Glutamatergic neuron (in vitro differentiated cells): ENCODE data around the gene PHF10. TPM values are rescaled to one million over a fixed set of nuclear protein-coding genes. Genes with fewer than 3 reads are reported as not detected.
"Not testable (repeated sequence)": the region's sequence is repeated elsewhere in the genome, so short reads cannot be mapped to it uniquely, and the experiment has no call there.

Experiments used
- DNase-seq: peaks from one replicate; pipeline ENCODE4 v3.0.0; 2022
- H3K27ac Mint-ChIP-seq: one replicate; pipeline ENCODE4 v1.8.0; 2020; ENCODE audit warnings: mild to moderate bottlenecking, mixed read lengths, inconsistent platforms; ENCODE audit not compliant: unreplicated experiment
- H3K27me3 Mint-ChIP-seq: one replicate; pipeline ENCODE4 v1.8.0; 2020; ENCODE audit warnings: mild to moderate bottlenecking, moderate library complexity, mixed read lengths, inconsistent platforms; ENCODE audit not compliant: unreplicated experiment
- H3K36me3 Mint-ChIP-seq: one replicate; pipeline ENCODE4 v1.8.0; 2020; ENCODE audit warnings: mild to moderate bottlenecking, mixed read lengths, inconsistent platforms; ENCODE audit not compliant: unreplicated experiment
- H3K4me1 Mint-ChIP-seq: one replicate; pipeline ENCODE4 v1.8.0; 2020; ENCODE audit warnings: mild to moderate bottlenecking, low read depth, mixed read lengths, inconsistent platforms; ENCODE audit not compliant: unreplicated experiment
- H3K4me3 Mint-ChIP-seq: one replicate; pipeline ENCODE4 v1.8.0; 2020; ENCODE audit warnings: mild to moderate bottlenecking, mixed read lengths, inconsistent platforms; ENCODE audit not compliant: unreplicated experiment
- H3K9me3 Mint-ChIP-seq: one replicate; pipeline ENCODE4 v1.8.0; 2020; ENCODE audit warnings: mild to moderate bottlenecking, moderate library complexity, mixed read lengths, inconsistent platforms; ENCODE audit not compliant: unreplicated experiment
- CTCF ChIP-seq: fragments of 200-600 bp; sonication (generic); IDR thresholded peaks from one replicate; pipeline ENCODE4 v1.5.0; 2021; ENCODE audit not compliant: partially characterized antibody, unreplicated experiment
- total RNA-seq: library from RNA; stranded (reverse); fragmentation: NEBNext Ultra II Directional; extraction: Animal tissue kit (Norgen Biotek cat#: 25700); gene quantifications from one replicate; pipeline ENCODE4 v1.2.1, GENCODE V29; 2021; ENCODE audit not compliant: unreplicated experiment

Gene PHF10
- total RNA-seq, 1 donor from 2014 or later, result 21.2 TPM

GRCh38 chr6:169701954-169702839 is 22.1 kb downstream of the PHF10 start, which contains the start of the genes C6orf120 and WDR27:
Gene C6orf120, plus strand, starts transcription at chr6:169702126. Its CDS starts 334 bp downstream, at chr6:169702460.
Gene WDR27, minus strand, starts transcription at chr6:169702029. Its CDS starts 13,024 bp downstream, at chr6:169689005.
- Mint-ChIP-seq H3K27me3 (no peaks in the 10 kb centered on the region), H3K27ac (peak within 1 kb of the TSS; percentile 73), H3K36me3 (no peaks in the 10 kb centered on the region), H3K4me3 (peak within 1 kb of the TSS; percentile 91), H3K4me1 (no peaks in the 10 kb centered on the region), H3K9me3 (peaks cover 6% of the 10 kb centered on the region)
- TF ChIP-seq CTCF, result no peak
- DNase-seq, result peak; percentile 97

GRCh38 chr6:169701311-169701953 is 22.9 kb downstream of the PHF10 start:
- DNase-seq, result peak; percentile 50
- TF ChIP-seq CTCF, result no peak
- no peak overlapping the region for H3K27ac Mint-ChIP-seq
- H3K36me3 Mint-ChIP-seq, result no peaks in the 10 kb centered on the region
- peak overlapping the region; percentile 91 for H3K4me3 Mint-ChIP-seq
- H3K9me3 Mint-ChIP-seq, result peaks cover 6% of the 10 kb centered on the region
- H3K4me1 Mint-ChIP-seq, result no peaks in the 10 kb centered on the region
- no peaks in the 10 kb centered on the region for H3K27me3 Mint-ChIP-seq

DNA sequence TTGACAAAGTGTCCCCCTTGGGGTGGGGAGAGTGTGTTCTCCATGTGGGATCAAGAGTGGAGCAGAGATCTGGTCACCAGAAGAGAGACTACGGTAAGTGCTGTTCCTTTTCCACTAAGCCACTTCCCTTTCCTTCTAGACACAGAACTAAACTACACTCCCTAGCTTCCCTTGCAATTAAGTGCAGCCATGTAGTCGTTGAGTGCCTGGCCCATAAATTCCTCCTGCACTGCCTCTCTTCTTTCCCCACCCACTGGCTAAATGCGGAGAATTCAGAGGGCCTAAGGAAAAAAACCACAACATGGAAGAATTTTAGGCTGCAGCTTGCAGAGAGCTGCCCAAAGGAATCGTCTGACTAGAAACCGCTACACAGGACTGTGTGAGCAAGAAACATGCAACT is 24.0 kb downstream of the PHF10 start:
- H3K27me3 Mint-ChIP-seq, result no peaks in the 10 kb centered on the region
- no peaks in the 10 kb centered on the region for H3K4me1 Mint-ChIP-seq
- no peak for TF ChIP-seq CTCF
- H3K27ac Mint-ChIP-seq, result no peak overlapping the region
- DNase-seq, result no peak
- H3K9me3 Mint-ChIP-seq, result peaks cover 6% of the 10 kb centered on the region
- H3K4me3 Mint-ChIP-seq, result peak overlapping the region; percentile 30
- H3K36me3 Mint-ChIP-seq, result no peaks in the 10 kb centered on the region

GRCh38 chr6:169697115-169697514 is 27.2 kb downstream of the PHF10 start:
- H3K4me3 Mint-ChIP-seq, H3K9me3 Mint-ChIP-seq, H3K36me3 Mint-ChIP-seq, H3K27ac Mint-ChIP-seq, H3K4me1 Mint-ChIP-seq, H3K27me3 Mint-ChIP-seq: not testable (repeated sequence)
- peak; percentile 58 for TF ChIP-seq CTCF
- peak; percentile 74 for DNase-seq
